Calu3 (cell line): ENCODE results near the gene C16orf92. TPM values are rescaled to one million over a fixed set of nuclear protein-coding genes. Genes with fewer than 3 reads are reported as not detected.

Experiments
- BruUV-seq: library from RNA; stranded (reverse); fragments of 400-500 nt; replicated peaks from 2 replicates; lab custom pipeline; 2021; lab: Mats Ljungman, UMichigan
- CTCF ChIA-PET: fragments of 300-600 bp; sonication (Branson Sonifier 250); formaldehyde crosslinking; loops from one replicate; lab custom pipeline; 2022; ENCODE audit warnings: antibody characterized with exemption; lab: Charles Lee
- DNase-seq: peaks from one replicate; pipeline ENCODE4 v3.0.0; 2022
- H3K27ac Mint-ChIP-seq: one replicate; pipeline ENCODE4 v1.8.0; 2022; ENCODE audit warnings: mixed read lengths; ENCODE audit not compliant: unreplicated experiment
- H3K27me3 Mint-ChIP-seq: one replicate; pipeline ENCODE4 v1.8.0; 2022; ENCODE audit warnings: mixed read lengths; ENCODE audit not compliant: unreplicated experiment
- H3K36me3 Mint-ChIP-seq: one replicate; pipeline ENCODE4 v1.8.0; 2022; ENCODE audit warnings: mild to moderate bottlenecking, moderate library complexity, mixed read lengths; ENCODE audit not compliant: insufficient read depth, unreplicated experiment
- H3K4me1 Mint-ChIP-seq: one replicate; pipeline ENCODE4 v1.8.0; 2022; ENCODE audit warnings: mild to moderate bottlenecking, low read depth, mixed read lengths; ENCODE audit not compliant: unreplicated experiment
- H3K4me3 Mint-ChIP-seq: one replicate; pipeline ENCODE4 v1.8.0; 2022; ENCODE audit warnings: mild to moderate bottlenecking, low read depth, moderate library complexity, mixed read lengths; ENCODE audit not compliant: unreplicated experiment
- H3K9me3 Mint-ChIP-seq: one replicate; pipeline ENCODE4 v1.8.0; 2022; ENCODE audit warnings: low read depth, mixed read lengths; ENCODE audit not compliant: unreplicated experiment
- CTCF ChIP-seq: fragments of 200-600 bp; IDR thresholded peaks from one replicate; pipeline ENCODE4 v1.8.0; 2022; ENCODE audit warnings: antibody characterized with exemption; ENCODE audit not compliant: unreplicated experiment
- intact Hi-C: fragments of 100-400 bp; cut with micrococcal nuclease; formaldehyde crosslinking; loops from one replicate; pipeline ENCODE4 v1.10.0; 2022; ENCODE audit not compliant: unreplicated experiment
- total RNA-seq: library from RNA; stranded (reverse); gene quantifications from 2 replicates; pipeline ENCODE4 v1.2.3, GENCODE V29; 2022

The C16orf92 gene
- total RNA-seq, 1 experiment from 2014 or later: not detected

DNA sequence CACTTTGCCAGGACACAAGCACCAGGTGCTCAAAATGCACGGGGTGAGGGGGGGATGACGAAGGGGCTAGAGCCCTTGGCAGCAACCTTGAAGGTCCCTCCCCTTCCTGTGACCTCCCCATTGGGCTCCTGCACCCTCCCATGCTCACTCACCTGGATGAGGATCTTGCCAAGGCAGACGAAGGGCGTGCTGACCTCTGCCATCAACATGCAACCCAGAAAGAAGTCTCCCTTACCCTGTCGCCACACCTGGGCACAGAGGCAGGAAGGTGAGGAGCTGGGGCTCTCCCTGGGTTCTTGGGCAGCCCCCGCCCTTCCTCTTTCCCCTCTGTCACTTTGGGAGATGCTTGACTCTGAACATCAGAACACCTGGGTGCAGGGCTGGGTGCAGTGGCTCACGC lies 2.6 kb downstream of the C16orf92 start:
- peaks cover 72% of the 10 kb centered on the region for H3K27me3 Mint-ChIP-seq
- CTCF ChIA-PET: interaction anchor here (0.9 kb wide), 1 partner anchor 52 kb away, joined by 3 read pairs; the partner anchor contains the start of gene TAOK2
- H3K9me3 Mint-ChIP-seq: no peaks in the 10 kb centered on the region
- TF ChIP-seq CTCF: no peak
- BruUV-seq: no TSS peak
- H3K27ac Mint-ChIP-seq: no peak overlapping the region
- peaks cover 15% of the 10 kb centered on the region for H3K36me3 Mint-ChIP-seq
- intact Hi-C loops: no loop called here
- no peak overlapping the region for H3K4me3 Mint-ChIP-seq
- peaks cover 18% of the 10 kb centered on the region for H3K4me1 Mint-ChIP-seq
- no peak for DNase-seq

- Mint-ChIP-seq H3K4me3 (no peak overlapping the region), H3K36me3 (peaks cover 9% of the 10 kb centered on the region), H3K27ac (no peak overlapping the region), H3K27me3 (peaks cover 81% of the 10 kb centered on the region), H3K4me1 (peaks cover 11% of the 10 kb centered on the region), H3K9me3 (no peaks in the 10 kb centered on the region)
- TF ChIP-seq CTCF: no peak
- no TSS peak for BruUV-seq
- CTCF ChIA-PET: interaction anchor here (0.9 kb wide), 1 partner anchor 53 kb away, joined by 3 read pairs; the partner anchor contains the start of gene TAOK2
- intact Hi-C loops: no loop called here
- no peak for DNase-seq
Observed at GRCh38 chr16:30026449-30026848, 3.5 kb downstream of the C16orf92 start.

- CTCF ChIA-PET: no interaction called here
- Mint-ChIP-seq H3K4me3 (no peak overlapping the region), H3K4me1 (peaks cover 9% of the 10 kb centered on the region), H3K27me3 (peaks cover 94% of the 10 kb centered on the region), H3K36me3 (peaks cover 6% of the 10 kb centered on the region), H3K27ac (no peak overlapping the region), H3K9me3 (no peaks in the 10 kb centered on the region)
- no peak for TF ChIP-seq CTCF
- intact Hi-C loops: no loop called here
- DNase-seq: no peak
- BruUV-seq: no TSS peak
Observed at GRCh38 chr16:30027588-30028437, 4.8 kb downstream of the C16orf92 start.

DNA sequence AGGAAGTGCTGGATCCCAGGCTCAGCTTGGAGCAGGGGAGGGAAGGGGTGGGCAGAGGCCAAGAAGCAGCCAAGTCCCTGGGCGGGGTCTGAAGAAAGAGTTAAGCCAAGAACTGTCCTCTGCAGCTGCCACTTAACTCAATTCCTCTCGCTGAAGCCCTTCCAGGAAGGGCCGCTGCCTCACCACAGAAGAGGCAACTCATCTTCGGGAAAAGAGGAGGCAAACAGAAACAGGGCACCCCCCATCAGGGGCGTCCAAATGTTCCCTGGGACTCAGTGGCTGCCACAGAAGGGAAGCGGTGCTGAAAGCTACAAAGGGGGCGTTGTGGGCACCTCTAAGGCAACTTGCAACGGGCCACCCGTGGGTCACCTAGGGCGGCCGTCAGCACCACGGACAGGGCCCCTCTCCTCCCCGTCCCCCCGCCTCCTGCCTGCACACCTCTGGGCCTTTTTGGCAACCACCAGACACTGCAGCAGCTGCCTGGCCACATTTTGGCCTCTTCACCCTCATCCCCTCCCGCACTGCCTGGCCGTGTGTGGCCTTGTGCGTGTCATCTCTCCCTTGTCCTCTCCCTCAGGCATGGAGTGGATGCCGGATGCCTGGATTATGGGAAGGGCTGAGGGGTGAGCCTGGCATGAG lies 5.6 kb downstream of the C16orf92 start:
- no peaks in the 10 kb centered on the region for H3K9me3 Mint-ChIP-seq
- peak; percentile 51 for DNase-seq
- H3K27me3 Mint-ChIP-seq: peaks cover 92% of the 10 kb centered on the region
- intact Hi-C loops: no loop called here
- H3K36me3 Mint-ChIP-seq: peaks cover 6% of the 10 kb centered on the region
- no peak overlapping the region for H3K4me3 Mint-ChIP-seq
- BruUV-seq: no TSS peak
- no peak overlapping the region for H3K27ac Mint-ChIP-seq
- CTCF ChIA-PET: no interaction called here
- peaks cover 9% of the 10 kb centered on the region for H3K4me1 Mint-ChIP-seq
- TF ChIP-seq CTCF: no peak
